ENCODE results near the gene FER. TPM values are rescaled to one million over a fixed set of nuclear protein-coding genes. Genes with fewer than 3 reads are reported as not detected.
A peak's percentile ranks its signal among the peaks of the same experiment; 100 is the strongest.
"Not testable (repeated sequence)": the region's sequence is repeated elsewhere in the genome, so short reads cannot be mapped to it uniquely, and the experiment has no call there.

The FER gene
- 1 to 10 TPM; 9.0 to 9.8 TPM for total RNA-seq

DNA sequence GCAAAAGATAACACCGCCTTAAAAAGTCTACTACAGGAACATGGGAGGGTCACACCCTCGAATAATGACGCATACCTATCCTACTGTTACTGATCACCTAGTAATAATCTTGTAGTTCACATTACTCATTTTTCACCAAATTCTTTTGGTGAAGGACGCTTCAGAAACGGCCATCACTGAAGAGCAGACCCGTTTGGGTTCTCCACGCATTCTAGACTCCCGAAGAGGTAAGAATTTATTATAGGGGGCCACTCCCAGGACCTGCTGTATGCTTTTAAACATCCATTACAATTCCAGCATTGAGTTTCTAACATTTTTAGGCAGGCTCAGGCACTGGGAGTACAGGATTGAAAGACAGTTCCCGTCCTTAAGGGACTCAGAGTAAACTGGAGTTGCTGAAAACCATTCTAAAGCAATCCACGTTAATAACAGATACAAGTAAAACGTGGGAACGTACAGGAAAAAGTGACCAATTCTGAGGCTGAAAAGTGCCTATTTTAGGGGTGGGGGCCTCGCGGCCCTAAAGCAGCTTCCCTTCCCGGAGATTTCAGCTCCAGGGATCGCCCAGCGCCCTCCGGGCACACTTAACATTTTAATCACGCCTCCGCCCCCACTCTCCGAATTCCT is at the start of gene FER:
Gene FER (plus strand): TSS at position 124 of the 627 bp plus-strand sequence. CDS start 50,286 bp downstream, outside the sequence.
- Mint-ChIP-seq H3K36me3 (ENCODE audit: low read depth) (no peaks in the 10 kb centered on the region), H3K27me3 (peaks cover 3% of the 10 kb centered on the region), H3K27ac (peak within 1 kb of the TSS; percentile 93), H3K4me1 (ENCODE audit: low read depth) (peaks cover 19% of the 10 kb centered on the region), H3K4me3 (peak within 1 kb of the TSS; percentile 85), H3K9me3 (no peaks in the 10 kb centered on the region)
- DNase-seq (peak; percentile 71), ATAC-seq (peak; percentile 47)
- CTCF ChIA-PET = interaction anchor here (0.8 kb wide), 1 partner anchor 18 kb away, joined by 3 read pairs; no protein-coding TSS in a partner anchor
- TF ChIP-seq, protein P1, sequence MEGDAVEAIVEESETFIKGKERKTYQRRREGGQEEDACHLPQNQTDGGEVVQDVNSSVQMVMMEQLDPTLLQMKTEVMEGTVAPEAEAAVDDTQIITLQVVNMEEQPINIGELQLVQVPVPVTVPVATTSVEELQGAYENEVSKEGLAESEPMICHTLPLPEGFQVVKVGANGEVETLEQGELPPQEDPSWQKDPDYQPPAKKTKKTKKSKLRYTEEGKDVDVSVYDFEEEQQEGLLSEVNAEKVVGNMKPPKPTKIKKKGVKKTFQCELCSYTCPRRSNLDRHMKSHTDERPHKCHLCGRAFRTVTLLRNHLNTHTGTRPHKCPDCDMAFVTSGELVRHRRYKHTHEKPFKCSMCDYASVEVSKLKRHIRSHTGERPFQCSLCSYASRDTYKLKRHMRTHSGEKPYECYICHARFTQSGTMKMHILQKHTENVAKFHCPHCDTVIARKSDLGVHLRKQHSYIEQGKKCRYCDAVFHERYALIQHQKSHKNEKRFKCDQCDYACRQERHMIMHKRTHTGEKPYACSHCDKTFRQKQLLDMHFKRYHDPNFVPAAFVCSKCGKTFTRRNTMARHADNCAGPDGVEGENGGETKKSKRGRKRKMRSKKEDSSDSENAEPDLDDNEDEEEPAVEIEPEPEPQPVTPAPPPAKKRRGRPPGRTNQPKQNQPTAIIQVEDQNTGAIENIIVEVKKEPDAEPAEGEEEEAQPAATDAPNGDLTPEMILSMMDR (IDR thresholded peaks at IDR 0.05) = no peak
- POLR2A ChIA-PET = interaction anchor here (4.3 kb wide), 1 partner anchor 19 kb away, joined by 29 read pairs; no protein-coding TSS in a partner anchor
- intact Hi-C loops (cut with micrococcal nuclease) = loop anchor here (5.0 kb wide), 1 partner anchor 664 kb away; no protein-coding TSS in a partner anchor

DNA sequence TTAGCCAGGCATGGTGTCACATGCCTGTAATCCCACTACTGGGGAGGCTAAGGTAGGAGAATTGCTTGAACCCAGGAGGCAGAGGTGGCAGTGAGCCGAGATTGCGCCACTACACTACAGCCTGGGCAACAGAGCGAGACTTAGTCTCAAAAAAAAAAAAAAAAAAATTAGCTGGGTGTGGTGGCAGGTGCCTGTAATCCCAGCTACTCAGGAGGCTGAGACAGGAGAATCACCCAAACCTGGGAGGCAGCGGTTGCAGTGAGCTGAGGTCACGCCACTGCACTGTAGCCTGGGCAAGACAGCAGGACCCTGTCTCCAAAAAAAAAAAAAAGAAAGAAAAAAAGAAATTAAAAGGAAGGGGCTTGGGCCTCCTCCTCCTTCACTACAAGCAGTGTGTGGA is 47.3 kb upstream of the FER start:
- H3K27me3 Mint-ChIP-seq; CTCF ChIA-PET; DNase-seq; H3K4me3 Mint-ChIP-seq; intact Hi-C loops (cut with micrococcal nuclease); H3K4me1 Mint-ChIP-seq (ENCODE audit: low read depth); H3K36me3 Mint-ChIP-seq (ENCODE audit: low read depth); H3K27ac Mint-ChIP-seq; ATAC-seq; POLR2A ChIA-PET; H3K9me3 Mint-ChIP-seq: not testable (repeated sequence)

DNA sequence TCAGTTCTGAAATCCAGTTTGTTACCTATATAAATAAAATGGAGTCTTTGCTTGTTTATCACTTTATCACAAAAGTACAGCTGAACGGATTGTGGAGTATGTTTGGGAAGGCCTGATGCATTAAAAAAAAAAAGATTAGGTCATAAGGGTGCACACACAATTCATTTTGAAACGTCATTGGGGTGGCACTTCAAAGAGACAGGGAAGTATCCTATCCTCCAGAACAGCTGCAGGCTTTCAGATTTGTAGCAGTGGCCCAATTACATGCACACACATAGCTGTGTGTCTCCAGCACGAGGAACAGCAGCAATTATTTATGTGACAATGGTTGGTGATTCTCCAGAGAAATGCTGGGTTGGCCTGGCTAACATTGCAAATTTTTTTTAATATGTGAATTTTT is 46.8 kb upstream of the FER start:
- Mint-ChIP-seq H3K36me3 (ENCODE audit: low read depth) (no peaks in the 10 kb centered on the region), H3K27ac (no peak overlapping the region), H3K4me3 (no peak overlapping the region), H3K27me3 (peaks cover 3% of the 10 kb centered on the region), H3K9me3 (no peaks in the 10 kb centered on the region), H3K4me1 (ENCODE audit: low read depth) (no peaks in the 10 kb centered on the region)
- ATAC-seq (no peak), DNase-seq (no peak)
- TF ChIP-seq, protein P1 (IDR thresholded peaks at IDR 0.05) = no peak
- ChIA-PET POLR2A (no interaction called here), CTCF (no interaction called here)
- intact Hi-C loops (cut with micrococcal nuclease) = no loop called here

DNA sequence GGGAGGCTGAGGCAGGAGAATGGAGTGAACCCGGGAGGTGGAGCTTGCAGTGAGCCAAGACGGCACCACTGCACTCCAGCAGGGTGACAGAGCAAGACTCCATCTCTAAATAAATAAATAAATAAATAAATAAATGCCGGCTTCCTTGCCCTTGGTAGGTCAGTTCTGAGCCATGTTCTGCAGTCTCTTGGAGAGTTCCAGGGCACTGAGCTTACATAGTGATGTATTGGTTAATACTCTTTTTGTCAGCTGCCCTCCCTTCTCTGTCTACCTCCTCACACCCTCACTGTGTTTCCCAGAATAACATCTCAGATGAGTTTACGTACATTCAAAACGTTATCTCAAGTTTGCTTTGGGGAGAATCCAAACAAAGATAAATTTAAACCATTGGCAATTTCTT is 45.2 kb upstream of the FER start:
- ATAC-seq = no peak
- no peak overlapping the region for H3K27ac Mint-ChIP-seq
- no peaks in the 10 kb centered on the region for H3K4me1 Mint-ChIP-seq (ENCODE audit: low read depth)
- ChIA-PET POLR2A (no interaction called here), CTCF (no interaction called here)
- peaks cover 1% of the 10 kb centered on the region for H3K27me3 Mint-ChIP-seq
- DNase-seq = no peak
- H3K9me3 Mint-ChIP-seq = no peaks in the 10 kb centered on the region
- no peaks in the 10 kb centered on the region for H3K36me3 Mint-ChIP-seq (ENCODE audit: low read depth)
- H3K4me3 Mint-ChIP-seq = no peak overlapping the region
- TF ChIP-seq, protein P1 (IDR thresholded peaks at IDR 0.05) = no peak
- intact Hi-C loops (cut with micrococcal nuclease) = no loop called here

DNA sequence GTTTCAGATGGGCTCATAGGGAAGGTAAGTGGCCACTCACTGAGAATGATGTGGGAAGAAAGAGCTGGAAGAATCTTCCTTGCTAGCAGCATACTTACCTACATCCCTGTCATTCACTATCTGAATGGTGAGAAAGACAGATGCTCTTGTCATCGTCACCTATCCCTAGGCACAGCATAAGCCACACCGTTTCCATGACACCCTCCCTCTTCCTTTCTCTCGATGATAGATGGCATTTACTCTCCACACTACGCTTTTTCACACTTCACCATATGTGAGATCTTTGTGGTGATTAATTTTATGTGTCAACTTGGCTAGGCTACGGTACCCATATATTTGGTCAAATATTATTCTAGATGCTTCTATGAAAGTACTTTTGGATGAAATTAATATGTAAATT is 44.4 kb upstream of the FER start:
- no peaks in the 10 kb centered on the region for H3K4me1 Mint-ChIP-seq (ENCODE audit: low read depth)
- H3K27ac Mint-ChIP-seq = no peak overlapping the region
- no peaks in the 10 kb centered on the region for H3K9me3 Mint-ChIP-seq
- ATAC-seq (no peak), DNase-seq (no peak)
- intact Hi-C loops (cut with micrococcal nuclease) = no loop called here
- POLR2A ChIA-PET = no interaction called here
- no peaks in the 10 kb centered on the region for H3K27me3 Mint-ChIP-seq
- H3K36me3 Mint-ChIP-seq (ENCODE audit: low read depth) = no peaks in the 10 kb centered on the region
- TF ChIP-seq, protein P1 (IDR thresholded peaks at IDR 0.05) = no peak
- no peak overlapping the region for H3K4me3 Mint-ChIP-seq
- CTCF ChIA-PET = no interaction called here
